ENCODE data around the gene THSD4. TPM values are rescaled to one million over a fixed set of nuclear protein-coding genes. Genes with fewer than 3 reads are reported as not detected.

Gene THSD4
- total and polyA plus RNA-seq, 2 of the 4 experiments (the other 2 are of a cell fraction) = 25.5 to 31.1 TPM

- dilution Hi-C loops (cut with HindIII; ENCODE audit: low sequenced_read_pairs, unreplicated experiment) = no loop called here
- ChIA-PET CTCF (no interaction called here), POLR2A (ENCODE audit: unreplicated experiment) (no interaction called here)
- Histone ChIP-seq H4K91ac (ENCODE audit: insufficient read depth, low read depth, low read length) (peak overlapping the region; percentile 64), H3K27ac (ENCODE audit: insufficient read depth, low read length) (peak overlapping the region; percentile 5; the same call in 1 of the 2 replicates), H3K23ac (ENCODE audit: low read depth, low read length) (peak overlapping the region; percentile 69), H3K36me3 (ENCODE audit: control insufficient read depth, insufficient read depth, low read length) (peaks cover 9% of the 10 kb centered on the region), H2BK20ac (ENCODE audit: low read depth, low read length) (peak overlapping the region; percentile 78), H3K56ac (ENCODE audit: extremely low read depth, insufficient read depth, low read length) (no peak overlapping the region), H2BK15ac (ENCODE audit: low read depth, low read length) (peak overlapping the region; percentile 59; the same call in 2 of the 3 replicates), H3K18ac (ENCODE audit: low read depth, low read length) (peak overlapping the region; percentile 90), H3K9me3 (ENCODE audit: control insufficient read depth, insufficient read depth, low read length) (no peaks in the 10 kb centered on the region), H3K27me3 (ENCODE audit: control insufficient read depth, insufficient read depth, low read length) (no peaks in the 10 kb centered on the region), H3K14ac (replicated peaks; ENCODE audit: low read depth, low read length) (peak overlapping the region; percentile 79), H3K4ac (ENCODE audit: low read depth, low read length) (peak overlapping the region; percentile 85), H3K9ac (ENCODE audit: low read depth, low read length) (no peak overlapping the region), H3K4me3 (ENCODE audit: insufficient read depth, low read depth, low read length) (no peak overlapping the region), H3K4me1 (ENCODE audit: control insufficient read depth, insufficient read depth, low read length) (peaks cover 43% of the 10 kb centered on the region), H2AFZ (replicated peaks; ENCODE audit: low read length, poor library complexity) (no peak overlapping the region), H3K4me2 (ENCODE audit: low read depth, low read length) (no peak overlapping the region), H2BK120ac (ENCODE audit: low read depth, low read length) (peak overlapping the region; percentile 82), H3K9me1 (ENCODE audit: insufficient read depth, low read length) (peaks cover 33% of the 10 kb centered on the region), H4K20me1 (ENCODE audit: insufficient read depth, low read length) (no peaks in the 10 kb centered on the region), H2AK9ac (replicated peaks; ENCODE audit: low read depth, low read length, poor library complexity) (no peak overlapping the region), H4K5ac (ENCODE audit: low read depth, low read length) (peak overlapping the region; percentile 91), H2BK5ac (ENCODE audit: low read depth, low read length, poor library complexity, severe bottlenecking) (peak overlapping the region; percentile 38), H2AK5ac (ENCODE audit: low read depth, low read length) (peak overlapping the region; percentile 65), H4K8ac (ENCODE audit: low read depth in 2 of 2, low read length in 2 of 2) (peak overlapping the region; percentile 25 to 69; a peak in 3 of 4 replicates), H3K79me1 (ENCODE audit: low read depth in 1 of 2, low read length in 2 of 2) (peaks cover 18 to 37% of the 10 kb centered on the region in 2 experiments; a peak in 3 of 4 replicates)
- intact Hi-C loops (cut with micrococcal nuclease) = no loop called here
- in situ Hi-C loops (cut with MboI; ENCODE audit: low sequenced_read_pairs) = no loop called here
- DNase-seq (no peak), ATAC-seq (ENCODE audit: low read depth) (no peak)
- no peak for TF ChIP-seq MAFK (IDR thresholded peaks at IDR 0.05; ENCODE audit: low read depth, low read length)
- no peak for TF ChIP-seq BHLHE40 (IDR thresholded peaks at IDR 0.05; ENCODE audit: low read depth, low read length)
- no peak for TF ChIP-seq NFE2L2 (IDR thresholded peaks at IDR 0.05; ENCODE audit: low read depth, low read length)
- TF ChIP-seq CHD1 (IDR thresholded peaks at IDR 0.05; ENCODE audit: low read depth, low read length) = no peak
- BruUV-seq (replicated peaks) = no TSS peak
- WGBS, 2 experiments (ENCODE audit: extremely low coverage in 2 of 2, insufficient read length in 1 of 2) = 80% methylated on average over 2 of the region's 3 CpGs; no CpG with 5 or more reads in 1 of the 2 experiments
Observed at GRCh38 chr15:71336671-71337070, 221.4 kb downstream of the THSD4 start.

Data from IMR-90 (cell line).